ENCODE results near the gene FAM229A. TPM values are rescaled to one million over a fixed set of nuclear protein-coding genes. Genes with fewer than 3 reads are reported as not detected.
A peak's percentile ranks its signal among the peaks of the same experiment; 100 is the strongest.

FAM229A gene
- total and polyA plus RNA-seq, 9 of the 15 experiments (the other 6 are each of a cell fraction or from before 2014, with no cell fraction given): 0.04 to 21.6 (median 7.4) TPM

DNA sequence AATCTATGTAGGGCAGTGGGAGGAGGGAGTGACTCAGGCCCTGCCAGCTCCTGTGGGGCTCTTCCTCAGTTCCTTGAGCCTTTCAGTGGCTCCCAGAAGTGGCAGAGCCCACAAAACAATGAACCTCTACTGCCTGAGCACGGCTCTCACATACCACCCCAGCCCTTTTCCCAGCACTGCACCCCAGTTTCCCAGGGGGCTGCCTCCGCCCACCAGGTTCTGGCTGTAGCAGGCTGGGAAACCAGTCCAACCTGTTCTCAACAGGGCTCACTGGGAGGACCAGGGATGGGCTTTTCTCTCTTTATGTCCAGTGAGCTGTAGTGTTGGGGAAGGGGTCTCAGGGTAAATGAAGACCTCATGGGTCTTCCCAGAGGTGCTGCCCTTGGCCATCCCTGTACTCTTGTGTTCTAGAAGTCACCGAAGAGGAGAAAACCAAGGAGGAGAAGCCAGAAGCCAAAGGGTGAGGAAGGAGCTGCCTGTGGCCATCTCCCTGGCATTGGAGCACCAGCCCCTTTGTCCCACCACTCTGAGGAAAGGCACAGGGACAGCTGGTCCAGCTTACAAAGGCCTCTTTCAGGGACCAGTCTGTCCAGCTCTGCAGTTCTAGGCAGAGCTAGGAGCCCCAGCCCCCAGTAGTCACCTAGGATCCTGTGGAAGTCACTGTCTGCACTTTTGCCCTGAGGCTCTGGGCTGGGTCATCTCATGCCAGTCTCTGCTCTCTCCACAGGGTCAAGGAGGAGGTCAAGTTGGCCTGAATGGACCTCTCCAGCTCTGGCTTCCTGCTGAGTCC, 29.8 kb downstream of the FAM229A start (continued):
- TF ChIP-seq MCM5 (IDR thresholded peaks at IDR 0.05; ENCODE audit: low read depth) (no peak), KLF6 (CRISPR knock-in tag; IDR thresholded peaks at IDR 0.05; ENCODE audit: borderline replicate concordance) (no peak), ZNF408 (CRISPR knock-in tag; IDR thresholded peaks at IDR 0.05; ENCODE audit: low read depth) (no peak), ZBTB1 (CRISPR knock-in tag; IDR thresholded peaks at IDR 0.05; ENCODE audit: borderline replicate concordance, low read depth) (no peak), RBFOX2 (IDR thresholded peaks at IDR 0.05; ENCODE audit: low read depth, low read length) (peak; percentile 42; the same call in 1 of the 2 replicates), ETV6 (IDR thresholded peaks at IDR 0.05; ENCODE audit: borderline replicate concordance in 1 of 2, low read depth in 2 of 2, low read length in 1 of 2) (no peak), ETV6 (CRISPR knock-in tag; IDR thresholded peaks at IDR 0.05; ENCODE audit: borderline replicate concordance) (no peak), MTA2 (IDR thresholded peaks at IDR 0.05; ENCODE audit: low read depth) (no peak), POLR2B (IDR thresholded peaks at IDR 0.05; ENCODE audit: low read depth, partially characterized antibody) (peak; percentile 39), E4F1 (CRISPR knock-in tag; IDR thresholded peaks at IDR 0.05; ENCODE audit: borderline replicate concordance) (no peak), MTA3 (IDR thresholded peaks at IDR 0.05; ENCODE audit: borderline replicate concordance) (no peak)
- TF ChIP-seq, protein P1, sequence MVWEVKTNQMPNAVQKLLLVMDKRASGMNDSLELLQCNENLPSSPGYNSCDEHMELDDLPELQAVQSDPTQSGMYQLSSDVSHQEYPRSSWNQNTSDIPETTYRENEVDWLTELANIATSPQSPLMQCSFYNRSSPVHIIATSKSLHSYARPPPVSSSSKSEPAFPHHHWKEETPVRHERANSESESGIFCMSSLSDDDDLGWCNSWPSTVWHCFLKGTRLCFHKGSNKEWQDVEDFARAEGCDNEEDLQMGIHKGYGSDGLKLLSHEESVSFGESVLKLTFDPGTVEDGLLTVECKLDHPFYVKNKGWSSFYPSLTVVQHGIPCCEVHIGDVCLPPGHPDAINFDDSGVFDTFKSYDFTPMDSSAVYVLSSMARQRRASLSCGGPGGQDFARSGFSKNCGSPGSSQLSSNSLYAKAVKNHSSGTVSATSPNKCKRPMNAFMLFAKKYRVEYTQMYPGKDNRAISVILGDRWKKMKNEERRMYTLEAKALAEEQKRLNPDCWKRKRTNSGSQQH (CRISPR knock-in tag; IDR thresholded peaks at IDR 0.05): no peak

Measured in K562 (cell line).